ENCODE data around the gene CTBS.

Gene CTBS

GRCh38 chr1:84573967-84574842 lies at the start of gene CTBS (continued):
- TF ChIP-seq ZNF24 (tag by site-specific recombination; IDR thresholded peaks at IDR 0.05) (no peak), ZBTB48 (tag by site-specific recombination; IDR thresholded peaks at IDR 0.05) (peak; percentile 58; the same call in 1 of the 2 replicates), ZNF514 (tag by site-specific recombination; IDR thresholded peaks at IDR 0.05) (no peak), ZNF768 (tag by site-specific recombination; IDR thresholded peaks at IDR 0.05) (peak; percentile 77; the same call in 1 of the 2 replicates), EGR2 (tag by site-specific recombination; IDR thresholded peaks at IDR 0.05; ENCODE audit: low read depth) (no peak), ZNF221 (tag by site-specific recombination; IDR thresholded peaks at IDR 0.05; ENCODE audit: borderline replicate concordance) (no peak), ZNF76 (tag by site-specific recombination; IDR thresholded peaks at IDR 0.05; ENCODE audit: borderline replicate concordance, low read depth) (no peak), GFI1B (tag by site-specific recombination; IDR thresholded peaks at IDR 0.05) (no peak), KLF16 (tag by site-specific recombination; IDR thresholded peaks at IDR 0.05) (no peak), ZNF521 (tag by site-specific recombination; IDR thresholded peaks at IDR 0.05) (no peak), SP2 (tag by site-specific recombination; IDR thresholded peaks at IDR 0.05) (peak; percentile 70), SCRT1 (tag by site-specific recombination; IDR thresholded peaks at IDR 0.05; ENCODE audit: borderline replicate concordance) (0 out of 2 replicates have a peak, but pooled peaks have one; percentile 56), ZXDB (tag by site-specific recombination; IDR thresholded peaks at IDR 0.05) (peak; percentile 59; the same call in 1 of the 2 replicates), ZNF350 (tag by site-specific recombination; IDR thresholded peaks at IDR 0.05) (no peak), MEIS1 (CRISPR knock-in tag; IDR thresholded peaks at IDR 0.05; ENCODE audit: borderline replicate concordance) (no peak), ZNF610 (tag by site-specific recombination; IDR thresholded peaks at IDR 0.05; ENCODE audit: borderline replicate concordance) (no peak), ZNF639 (tag by site-specific recombination; IDR thresholded peaks at IDR 0.05) (no peak; the same call in 1 of the 2 replicates), ZNF621 (tag by site-specific recombination; IDR thresholded peaks at IDR 0.05) (no peak), ZNF707 (tag by site-specific recombination; IDR thresholded peaks at IDR 0.05) (no peak), ZNF747 (tag by site-specific recombination; IDR thresholded peaks at IDR 0.05) (no peak), ZNF302 (tag by site-specific recombination; IDR thresholded peaks at IDR 0.05; ENCODE audit: low read depth) (no peak), ZNF133 (tag by site-specific recombination; IDR thresholded peaks at IDR 0.05) (no peak), HOXC10 (CRISPR knock-in tag; IDR thresholded peaks at IDR 0.05) (no peak), SP3 (tag by site-specific recombination; IDR thresholded peaks at IDR 0.05) (peak; percentile 53; the same call in 1 of the 2 replicates), GLIS2 (tag by site-specific recombination; IDR thresholded peaks at IDR 0.05) (peak; percentile 61; the same call in 1 of the 2 replicates), OSR2 (tag by site-specific recombination; IDR thresholded peaks at IDR 0.05) (no peak), ZNF37A (tag by site-specific recombination; IDR thresholded peaks at IDR 0.05) (no peak), IKZF3 (tag by site-specific recombination; IDR thresholded peaks at IDR 0.05) (no peak), ZNF239 (tag by site-specific recombination; IDR thresholded peaks at IDR 0.05) (no peak), KLF7 (tag by site-specific recombination; IDR thresholded peaks at IDR 0.05; ENCODE audit: borderline replicate concordance) (no peak), ZNF398 (tag by site-specific recombination; IDR thresholded peaks at IDR 0.05) (no peak), SP7 (tag by site-specific recombination; IDR thresholded peaks at IDR 0.05) (peak; percentile 54; the same call in 1 of the 2 replicates)
- TF ChIP-seq, protein P1, sequence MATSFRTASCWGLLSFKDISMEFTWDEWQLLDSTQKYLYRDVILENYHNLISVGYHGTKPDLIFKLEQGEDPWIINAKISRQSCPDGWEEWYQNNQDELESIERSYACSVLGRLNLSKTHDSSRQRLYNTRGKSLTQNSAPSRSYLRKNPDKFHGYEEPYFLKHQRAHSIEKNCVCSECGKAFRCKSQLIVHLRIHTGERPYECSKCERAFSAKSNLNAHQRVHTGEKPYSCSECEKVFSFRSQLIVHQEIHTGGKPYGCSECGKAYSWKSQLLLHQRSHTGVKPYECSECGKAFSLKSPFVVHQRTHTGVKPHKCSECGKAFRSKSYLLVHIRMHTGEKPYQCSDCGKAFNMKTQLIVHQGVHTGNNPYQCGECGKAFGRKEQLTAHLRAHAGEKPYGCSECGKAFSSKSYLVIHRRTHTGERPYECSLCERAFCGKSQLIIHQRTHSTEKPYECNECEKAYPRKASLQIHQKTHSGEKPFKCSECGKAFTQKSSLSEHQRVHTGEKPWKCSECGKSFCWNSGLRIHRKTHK (tag by site-specific recombination; IDR thresholded peaks at IDR 0.05) = no peak
- TF ChIP-seq, protein P2, sequence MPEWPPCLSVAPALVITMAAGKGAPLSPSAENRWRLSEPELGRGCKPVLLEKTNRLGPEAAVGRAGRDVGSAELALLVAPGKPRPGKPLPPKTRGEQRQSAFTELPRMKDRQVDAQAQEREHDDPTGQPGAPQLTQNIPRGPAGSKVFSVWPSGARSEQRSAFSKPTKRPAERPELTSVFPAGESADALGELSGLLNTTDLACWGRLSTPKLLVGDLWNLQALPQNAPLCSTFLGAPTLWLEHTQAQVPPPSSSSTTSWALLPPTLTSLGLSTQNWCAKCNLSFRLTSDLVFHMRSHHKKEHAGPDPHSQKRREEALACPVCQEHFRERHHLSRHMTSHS (tag by site-specific recombination; IDR thresholded peaks at IDR 0.05) = no peak
- TF ChIP-seq, protein P3, sequence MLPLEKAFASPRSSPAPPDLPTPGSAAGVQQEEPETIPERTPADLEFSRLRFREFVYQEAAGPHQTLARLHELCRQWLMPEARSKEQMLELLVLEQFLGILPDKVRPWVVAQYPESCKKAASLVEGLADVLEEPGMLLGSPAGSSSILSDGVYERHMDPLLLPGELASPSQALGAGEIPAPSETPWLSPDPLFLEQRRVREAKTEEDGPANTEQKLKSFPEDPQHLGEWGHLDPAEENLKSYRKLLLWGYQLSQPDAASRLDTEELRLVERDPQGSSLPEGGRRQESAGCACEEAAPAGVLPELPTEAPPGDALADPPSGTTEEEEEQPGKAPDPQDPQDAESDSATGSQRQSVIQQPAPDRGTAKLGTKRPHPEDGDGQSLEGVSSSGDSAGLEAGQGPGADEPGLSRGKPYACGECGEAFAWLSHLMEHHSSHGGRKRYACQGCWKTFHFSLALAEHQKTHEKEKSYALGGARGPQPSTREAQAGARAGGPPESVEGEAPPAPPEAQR (tag by site-specific recombination; IDR thresholded peaks at IDR 0.05) = no peak
